Naive thymus-derived CD8-positive, alpha-beta T cell (primary cell): ENCODE results near the gene WDR18. TPM values are rescaled to one million over a fixed set of nuclear protein-coding genes. Genes with fewer than 3 reads are reported as not detected.

Experiments
- ATAC-seq, 2 donors: fragments of 150-1000 bp; cut with Tn5 transposase in 1 of 2; sonication (Bioruptor Pico), chemical (Tn5 transposase) in 1 of 2; 1 replicate in 1 of 2; 2 replicates in 1 of 2; pipeline ENCODE4 v1.10.0; 2021; ENCODE audit warnings: mild to moderate bottlenecking in 2 of 2, moderate library complexity in 2 of 2
- POLR2A ChIA-PET: fragments of 350-600 bp; sonication (Branson Sonifier 250); formaldehyde crosslinking; loops from one replicate; lab custom pipeline; 2021; ENCODE audit warnings: antibody characterized with exemption; lab: Charles Lee
- DNase-seq, 10 donors: peaks; one replicate each; pipeline versions ENCODE4 v3.0.0 to v3.0.0-alpha.2; 2020 to 2022
- H3K27ac Mint-ChIP-seq, 10 donors: one replicate each; pipeline ENCODE4 v1.8.0; 2020 to 2022; ENCODE audit warnings: mild to moderate bottlenecking in 10 of 10, mixed read lengths in 10 of 10, moderate library complexity in 4 of 10, inconsistent platforms in 1 of 10
- H3K27me3 Mint-ChIP-seq, 5 donors: one replicate each; pipeline ENCODE4 v1.8.0; 2021 to 2022; ENCODE audit warnings: mixed read lengths in 5 of 5
- H3K36me3 Mint-ChIP-seq, 3 donors: one replicate each; pipeline ENCODE4 v1.8.0; 2020 to 2022; ENCODE audit warnings: mixed read lengths in 3 of 3, mild to moderate bottlenecking in 2 of 3, inconsistent platforms in 1 of 3
- H3K4me1 Mint-ChIP-seq, 4 donors: one replicate each; pipeline ENCODE4 v1.8.0; 2021 to 2022; ENCODE audit warnings: mixed read lengths in 4 of 4
- H3K4me3 Mint-ChIP-seq, 10 donors: one replicate each; pipeline ENCODE4 v1.8.0; 2020 to 2022; ENCODE audit warnings: mild to moderate bottlenecking in 10 of 10, mixed read lengths in 10 of 10, moderate library complexity in 6 of 10, inconsistent platforms in 1 of 10
- H3K9me3 Mint-ChIP-seq, 9 donors: one replicate each; pipeline ENCODE4 v1.8.0; 2020 to 2022; ENCODE audit warnings: mixed read lengths in 9 of 9, mild to moderate bottlenecking in 3 of 9, inconsistent platforms in 1 of 9, moderate library complexity in 1 of 9
- polyA plus RNA-seq, 3 donors: library from polyadenylated mRNA; unstranded; fragments of 300-500 nt; fragmentation: Illumina TruSeq; gene quantifications; one replicate each; pipeline ENCODE4 v1.2.3, GENCODE V29; 2021
- total RNA-seq, 8 experiments: library from RNA in 2 of 8; stranded (reverse) in 2 of 8; gene quantifications; one replicate each; pipeline ENCODE4 v1.2.3 and lab custom pipeline; 2021 to 2026

Gene WDR18
- total and polyA plus RNA-seq, 5 experiments from 2014 or later = 50.6 to 72.7 (median 54.1) TPM

DNA sequence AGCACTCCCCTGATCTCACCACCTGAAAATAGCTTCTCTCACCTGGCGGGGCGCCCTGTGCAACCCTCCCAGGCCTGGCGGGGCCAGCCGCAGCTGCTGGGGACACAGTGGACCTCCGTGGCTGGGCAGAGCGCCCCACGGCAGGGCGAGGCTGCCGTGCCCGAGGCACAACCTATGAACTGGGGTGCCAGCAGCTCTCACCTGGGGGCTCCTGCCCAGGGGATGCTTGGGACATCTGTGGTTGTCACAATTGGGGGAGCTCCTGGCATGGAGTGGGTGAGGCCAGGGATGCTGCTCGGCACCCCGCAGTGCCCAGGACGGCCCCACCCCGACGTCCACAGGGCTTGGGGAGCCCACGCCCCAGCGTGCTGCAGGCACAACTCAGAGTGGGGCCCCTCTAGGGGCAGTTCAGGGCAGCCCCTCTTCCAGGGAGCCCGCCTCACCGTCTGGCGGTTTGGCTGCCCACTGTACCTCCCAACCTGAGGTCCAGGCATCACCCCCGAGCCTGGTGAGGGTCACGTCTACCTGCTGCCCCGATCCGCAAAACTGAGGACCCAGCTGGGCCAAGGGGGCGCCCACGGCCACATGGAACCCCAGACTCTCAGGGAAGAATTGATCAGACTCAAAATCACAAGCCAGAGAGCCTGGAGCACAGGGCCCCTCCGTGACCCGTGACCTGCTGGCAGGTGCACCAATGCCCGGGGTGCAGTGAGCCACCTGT, 31.1 kb downstream of the WDR18 start:
- Mint-ChIP-seq H3K27ac (peak overlapping the region in 2 of 10 donors; percentile 15 to 53), H3K4me1 (peaks cover 14 to 44% (median 40%) of the 10 kb centered on the region in 4 donors), H3K4me3 (no peak overlapping the region), H3K36me3 (peaks cover 0 to 14% (median 0%) of the 10 kb centered on the region in 3 donors), H3K9me3 (no peaks in the 10 kb centered on the region), H3K27me3 (no peaks in the 10 kb centered on the region)
- ATAC-seq (no peak), DNase-seq (no peak)
- POLR2A ChIA-PET = interaction anchor here (0.5 to 22.1 kb wide), 8 partner anchors 9 to 118 kb away, joined by 3 to 1566 read pairs (median 4); partner anchors contain the start of gene ARHGAP45

DNA sequence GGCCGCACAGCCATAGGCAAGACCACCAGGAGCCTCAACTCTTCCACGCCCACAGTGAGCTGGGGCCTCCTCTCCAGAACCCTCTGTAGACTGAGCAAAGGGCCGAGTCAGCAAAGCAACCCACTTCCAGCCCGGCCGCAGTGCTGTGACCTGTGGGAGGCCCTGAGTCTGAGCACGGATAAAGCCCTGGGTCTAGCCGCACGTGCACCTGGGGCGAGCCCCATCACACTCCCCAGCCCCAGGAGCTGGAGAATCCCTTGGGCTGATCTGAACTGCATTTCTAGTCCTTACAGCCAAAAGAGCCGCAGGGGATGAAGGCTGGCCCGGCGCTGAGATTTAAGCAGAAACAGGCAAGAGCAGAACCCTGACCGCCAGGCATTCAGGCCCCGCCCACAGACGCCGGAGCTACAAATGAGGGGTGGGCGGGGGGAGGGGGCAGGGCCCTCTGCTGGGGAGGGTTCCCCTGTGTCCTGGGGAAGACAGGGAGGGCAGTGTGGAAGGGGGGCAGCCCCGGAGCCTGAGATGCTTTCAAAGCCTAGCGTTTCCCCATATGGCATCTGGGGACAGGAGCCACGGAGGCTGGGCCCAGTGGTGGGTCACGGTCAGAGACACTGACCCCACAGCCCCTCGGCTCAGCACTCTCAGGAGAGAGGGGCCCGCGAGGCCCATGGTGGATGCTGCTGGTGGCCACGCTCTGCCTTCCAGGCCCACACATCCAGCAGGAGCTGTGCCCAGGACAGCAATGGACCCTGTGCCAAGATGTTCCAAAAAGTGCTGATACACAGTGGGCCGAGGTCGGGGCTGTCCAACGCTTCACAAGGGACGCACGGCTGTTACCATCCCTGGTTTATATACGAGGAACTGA, 31.9 kb downstream of the WDR18 start:
- Mint-ChIP-seq H3K27ac (peak overlapping the region in 3 of 10 donors; percentile 15 to 56 (median 53)), H3K9me3 (no peaks in the 10 kb centered on the region), H3K27me3 (no peaks in the 10 kb centered on the region), H3K4me1 (peaks cover 14 to 45% (median 40%) of the 10 kb centered on the region in 4 donors), H3K4me3 (peak overlapping the region in 6 of 10 donors; percentile 9 to 94 (median 38)), H3K36me3 (peaks cover 0 to 14% (median 0%) of the 10 kb centered on the region in 3 donors)
- ATAC-seq (no peak), DNase-seq (no peak)
- POLR2A ChIA-PET = interaction anchor here (0.6 to 22.1 kb wide), 9 partner anchors 10 to 117 kb away, joined by 3 to 1566 read pairs (median 8); partner anchors contain the start of genes ARHGAP45 and CNN2

DNA sequence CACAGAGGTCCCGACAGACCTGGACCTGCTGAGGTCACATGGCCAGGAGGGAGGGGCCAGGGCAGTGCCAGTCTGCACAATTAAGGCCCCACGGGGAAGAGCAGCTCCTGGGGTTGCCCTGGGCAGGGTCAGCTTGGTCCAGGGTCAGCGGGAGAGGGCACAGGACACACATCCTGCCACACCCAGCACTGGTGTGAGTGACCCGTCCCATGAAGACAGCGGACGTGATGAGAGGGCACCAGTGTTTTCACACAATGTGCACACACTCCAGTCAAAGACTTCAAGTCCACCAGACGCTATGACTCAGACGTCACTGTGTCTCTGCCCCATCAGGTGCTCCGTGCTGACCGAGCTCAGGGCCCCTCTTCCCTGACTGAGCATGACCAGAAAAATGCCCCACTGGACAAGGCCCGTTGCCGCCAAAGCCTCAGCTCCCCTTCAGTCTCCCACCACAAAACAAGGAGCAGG, 32.5 kb downstream of the WDR18 start:
- peak overlapping the region in 9 of 10 donors; percentile 9 to 94 (median 62) for H3K4me3 Mint-ChIP-seq
- H3K27me3 Mint-ChIP-seq = peaks cover 0 to 6% (median 0%) of the 10 kb centered on the region in 5 donors
- peaks cover 20 to 51% (median 47%) of the 10 kb centered on the region in 4 donors for H3K4me1 Mint-ChIP-seq
- ATAC-seq = no peak
- POLR2A ChIA-PET = interaction anchor here (0.7 to 22.1 kb wide), 7 partner anchors 11 to 61 kb away, joined by 3 to 1566 read pairs (median 11); partner anchors contain the start of genes ARHGAP45, CNN2 and WDR18
- H3K9me3 Mint-ChIP-seq = no peaks in the 10 kb centered on the region
- DNase-seq = no peak
- H3K36me3 Mint-ChIP-seq = peaks cover 0 to 11% (median 0%) of the 10 kb centered on the region in 3 donors
- H3K27ac Mint-ChIP-seq = peak overlapping the region in 5 of 10 donors; percentile 25 to 72 (median 66)

DNA sequence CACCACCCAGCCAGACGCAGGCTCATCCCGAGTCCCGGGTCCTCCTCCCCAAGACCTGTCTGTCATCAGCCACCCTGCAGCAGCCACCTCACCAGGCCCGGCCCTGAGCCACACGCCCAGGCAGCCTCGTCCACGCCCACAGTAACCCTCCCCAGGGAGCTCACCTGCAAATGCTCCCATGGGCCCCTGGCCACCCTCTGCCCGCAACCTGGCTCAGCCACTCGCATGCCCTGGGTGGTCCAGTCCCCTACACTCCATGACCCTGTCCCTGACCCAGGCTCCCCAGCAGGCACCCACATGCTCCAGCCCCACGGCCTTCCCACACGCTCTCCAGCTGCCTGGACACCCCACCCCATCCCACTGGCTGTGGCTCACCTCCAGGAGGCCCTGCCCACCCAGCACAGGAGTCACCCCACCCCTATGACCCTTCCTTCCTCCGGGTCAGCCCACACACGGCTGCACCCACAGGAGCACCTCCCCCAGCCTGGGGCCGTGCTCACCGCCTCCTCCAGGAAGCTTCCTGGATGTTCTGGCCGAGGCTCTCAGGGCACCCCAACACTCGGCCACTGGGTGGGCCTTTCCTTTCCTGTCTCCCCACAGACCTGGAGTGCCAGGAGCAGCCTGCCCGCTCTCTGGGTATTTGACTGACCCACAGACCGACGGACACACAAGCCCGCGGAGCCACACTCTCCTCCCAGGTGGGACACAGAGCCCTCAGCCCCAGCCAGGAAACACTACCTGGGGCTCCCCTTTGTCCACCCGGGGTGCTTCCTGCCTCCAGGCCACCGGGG, 33.2 kb downstream of the WDR18 start:
- peaks cover 0 to 6% (median 0%) of the 10 kb centered on the region in 5 donors for H3K27me3 Mint-ChIP-seq
- POLR2A ChIA-PET = interaction anchor here (0.7 to 22.1 kb wide), 6 partner anchors 10 to 60 kb away, joined by 3 to 1566 read pairs (median 8); partner anchors contain the start of genes ARHGAP45, CNN2 and WDR18
- peak overlapping the region in 8 of 10 donors; percentile 5 to 84 (median 69) for H3K27ac Mint-ChIP-seq
- peak overlapping the region; percentile 22 to 94 (median 60) for H3K4me3 Mint-ChIP-seq
- DNase-seq = no peak
- H3K9me3 Mint-ChIP-seq = no peaks in the 10 kb centered on the region
- no peak for ATAC-seq
- peaks cover 20 to 55% (median 49%) of the 10 kb centered on the region in 4 donors for H3K4me1 Mint-ChIP-seq
- peaks cover 0 to 9% (median 0%) of the 10 kb centered on the region in 3 donors for H3K36me3 Mint-ChIP-seq

DNA sequence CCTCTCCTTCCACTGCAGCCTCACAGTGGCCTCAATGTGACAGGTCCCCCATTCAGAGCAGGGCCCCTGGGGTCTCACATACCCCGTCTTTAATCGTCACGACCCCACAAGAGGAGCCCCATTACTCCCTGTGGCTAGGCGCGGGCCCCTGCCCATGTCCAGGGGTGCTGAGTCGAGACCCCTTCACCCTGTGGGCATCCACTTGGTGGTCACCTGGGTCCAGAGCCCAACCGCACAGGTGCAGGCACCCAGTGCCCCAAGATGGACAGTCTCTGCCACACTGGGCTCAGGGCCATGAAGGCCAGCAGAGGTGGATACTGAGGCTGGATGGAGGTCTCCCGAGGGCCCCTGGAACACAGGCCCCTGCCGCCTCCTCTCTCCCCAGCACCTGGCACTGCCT, 33.8 kb downstream of the WDR18 start:
- Mint-ChIP-seq H3K4me3 (peak overlapping the region in 8 of 10 donors; percentile 14 to 94 (median 54)), H3K27ac (peak overlapping the region in 5 of 10 donors; percentile 36 to 76 (median 72)), H3K4me1 (peaks cover 20 to 55% (median 50%) of the 10 kb centered on the region in 4 donors), H3K9me3 (no peaks in the 10 kb centered on the region), H3K27me3 (peaks cover 0 to 6% (median 0%) of the 10 kb centered on the region in 5 donors), H3K36me3 (peaks cover 0 to 9% (median 0%) of the 10 kb centered on the region in 3 donors)
- POLR2A ChIA-PET = interaction anchor here (1.1 to 22.1 kb wide), 3 partner anchors 9 to 60 kb away, joined by 3 to 1566 read pairs (median 11); partner anchors contain the start of genes ARHGAP45, CNN2 and WDR18
- ATAC-seq (no peak), DNase-seq (no peak)

DNA sequence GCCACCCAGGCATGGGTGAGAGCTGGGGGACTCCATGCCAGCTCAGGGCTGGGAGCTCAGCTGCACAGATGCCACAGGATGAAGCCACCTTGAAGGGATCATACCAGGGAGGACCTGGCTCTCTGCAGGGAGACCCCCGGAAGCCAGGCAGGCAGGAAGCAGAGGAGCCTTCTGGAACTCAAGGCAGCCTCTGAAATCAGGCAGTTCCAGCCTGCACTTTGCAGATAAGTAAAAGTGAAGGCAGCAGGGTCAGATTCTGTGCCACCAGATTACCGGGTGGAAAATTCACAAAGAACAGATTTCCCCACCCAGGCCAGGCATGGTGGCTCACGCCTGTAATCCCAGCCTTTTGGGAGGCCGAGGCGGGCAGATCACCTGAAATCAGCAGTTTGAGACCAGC, 34.2 kb downstream of the WDR18 start:
- Mint-ChIP-seq H3K4me3 (peak overlapping the region; percentile 86 to 94 (median 90)), H3K36me3 (peaks cover 0 to 9% (median 0%) of the 10 kb centered on the region in 3 donors), H3K27ac (peak overlapping the region in 4 of 10 donors; percentile 11 to 74 (median 28)), H3K9me3 (no peaks in the 10 kb centered on the region), H3K4me1 (peaks cover 20 to 55% (median 50%) of the 10 kb centered on the region in 4 donors), H3K27me3 (peaks cover 0 to 6% (median 0%) of the 10 kb centered on the region in 5 donors)
- DNase-seq = no peak
- POLR2A ChIA-PET = interaction anchor here (0.7 to 22.1 kb wide), 8 partner anchors 11 to 250 kb away, joined by 3 to 1566 read pairs (median 9); partner anchors contain the start of genes ABCA7, ARHGAP45 and GPX4
- ATAC-seq = no peak

DNA sequence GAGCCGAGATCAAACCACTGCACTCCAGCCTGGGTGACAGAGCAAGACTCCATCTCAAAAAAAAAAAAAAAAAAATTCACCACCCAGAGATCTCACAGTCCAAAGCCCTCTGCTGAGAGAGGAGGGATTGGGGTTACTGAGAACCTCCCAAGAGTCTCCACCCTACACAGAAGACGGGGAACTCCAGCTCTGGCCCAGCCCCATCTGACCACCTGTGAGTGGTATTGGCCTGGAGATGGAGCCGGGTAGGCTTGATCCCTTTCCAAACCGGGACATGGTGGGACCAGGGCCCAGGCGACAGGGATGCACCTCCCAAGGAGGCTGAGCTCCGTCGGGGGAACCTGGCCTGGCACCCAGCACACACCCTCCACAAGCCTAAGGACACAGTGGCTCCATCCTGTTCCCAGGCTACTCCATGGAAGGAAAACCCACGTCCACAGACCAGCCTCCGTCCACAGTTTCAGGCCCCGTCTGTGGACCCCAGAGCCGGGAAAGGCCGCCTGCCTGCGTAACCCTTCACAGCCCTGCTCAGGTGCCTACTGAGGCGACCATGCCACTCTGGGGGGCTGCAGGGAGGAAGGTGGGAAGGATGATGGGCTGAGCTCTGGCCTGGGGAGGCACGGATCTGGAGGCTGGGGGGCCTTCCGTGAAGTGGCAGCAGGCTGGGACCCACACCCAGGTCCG, 34.9 kb downstream of the WDR18 start:
- Mint-ChIP-seq H3K36me3 (peaks cover 0 to 8% (median 0%) of the 10 kb centered on the region in 3 donors), H3K27ac (peak overlapping the region in 9 of 10 donors; percentile 11 to 95 (median 70)), H3K9me3 (no peaks in the 10 kb centered on the region), H3K4me3 (peak overlapping the region; percentile 86 to 94 (median 90)), H3K4me1 (peaks cover 19 to 56% (median 50%) of the 10 kb centered on the region in 4 donors), H3K27me3 (peaks cover 0 to 6% (median 0%) of the 10 kb centered on the region in 5 donors)
- POLR2A ChIA-PET = interaction anchor here (0.6 to 22.1 kb wide), 15 partner anchors 9 to 250 kb away, joined by 3 to 1566 read pairs (median 6); partner anchors contain the start of genes ABCA7, ARHGAP45, ATP5F1D and GPX4
- DNase-seq (no peak), ATAC-seq (no peak)

DNA sequence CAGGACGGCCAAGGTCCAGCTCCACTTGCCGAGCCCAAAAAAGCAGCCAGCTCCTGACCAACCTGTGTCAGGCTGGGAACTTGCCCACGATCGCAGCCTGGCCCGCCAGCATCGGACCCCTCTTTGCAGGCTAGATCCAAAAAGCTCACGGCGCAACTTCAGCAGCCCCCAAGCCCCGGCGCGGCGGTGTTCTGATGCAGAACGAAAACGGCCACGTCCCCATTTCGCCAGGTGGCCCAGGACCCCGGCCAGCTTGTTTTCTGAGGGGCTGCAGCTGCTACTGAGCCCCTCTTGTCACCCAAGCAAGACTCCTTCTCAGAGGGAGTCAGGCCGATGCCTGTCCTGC, 35.4 kb downstream of the WDR18 start:
- no peaks in the 10 kb centered on the region for H3K9me3 Mint-ChIP-seq
- no peak for ATAC-seq
- peaks cover 0 to 6% (median 0%) of the 10 kb centered on the region in 5 donors for H3K27me3 Mint-ChIP-seq
- H3K4me3 Mint-ChIP-seq = peak overlapping the region; percentile 86 to 94 (median 90)
- peaks cover 18 to 56% (median 49%) of the 10 kb centered on the region in 4 donors for H3K4me1 Mint-ChIP-seq
- no peak for DNase-seq
- peaks cover 0 to 6% (median 0%) of the 10 kb centered on the region in 3 donors for H3K36me3 Mint-ChIP-seq
- peak overlapping the region in 9 of 10 donors; percentile 91 to 100 (median 96) for H3K27ac Mint-ChIP-seq
- POLR2A ChIA-PET = interaction anchor here (0.6 to 22.1 kb wide), 16 partner anchors 9 to 222 kb away, joined by 3 to 1566 read pairs (median 6); partner anchors contain the start of genes ABCA7, ARHGAP45, ATP5F1D and GPX4

DNA sequence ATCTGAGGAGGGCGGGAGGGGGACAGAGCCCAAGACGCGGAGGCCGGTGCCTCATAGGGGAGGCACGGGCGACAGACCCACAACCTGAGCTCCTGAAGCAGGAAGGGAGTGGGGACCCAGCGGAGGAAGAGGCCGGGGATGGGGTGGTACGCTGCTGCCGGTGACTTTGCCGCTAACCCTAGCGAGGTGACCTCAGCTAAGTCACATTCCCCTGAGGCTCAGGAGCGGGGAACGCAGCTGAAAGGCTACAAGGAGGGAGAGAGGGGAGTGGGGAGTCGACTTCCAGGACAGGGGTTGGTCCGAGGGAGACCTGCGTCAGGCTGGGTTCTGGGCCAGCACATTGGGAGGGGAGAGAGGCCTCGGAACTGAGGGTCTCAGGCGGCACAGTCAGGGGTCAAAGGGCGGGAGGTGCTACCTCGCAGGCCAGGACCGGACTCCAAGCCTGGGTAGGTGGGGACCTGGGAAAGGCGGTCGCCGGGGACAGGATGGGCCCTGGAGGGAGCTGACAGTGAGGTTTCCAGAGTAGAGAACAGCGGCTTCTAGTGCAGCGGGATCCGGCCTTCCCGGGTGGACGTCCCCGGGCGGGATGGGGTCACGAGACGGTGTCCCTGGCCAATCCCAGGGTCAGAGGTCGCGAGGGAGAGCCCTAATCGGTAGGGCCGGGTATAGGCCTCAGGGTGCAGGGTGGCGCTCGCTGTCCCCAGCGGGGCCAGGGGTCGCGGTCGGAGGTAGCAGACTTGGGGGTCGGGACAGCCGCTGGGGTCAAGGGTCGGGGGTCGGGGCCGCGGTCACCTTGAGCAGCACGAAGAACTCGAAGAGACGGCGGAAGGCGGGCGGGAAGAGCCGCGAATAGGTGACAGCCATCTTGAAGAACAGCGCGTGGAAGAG, 36.1 kb downstream of the WDR18 start:
- ATAC-seq = no peak
- DNase-seq = peak in 1 of 10 donors; percentile 39
- H3K9me3 Mint-ChIP-seq = no peaks in the 10 kb centered on the region
- peak overlapping the region; percentile 85 to 100 (median 96) for H3K27ac Mint-ChIP-seq
- peaks cover 0 to 6% (median 0%) of the 10 kb centered on the region in 5 donors for H3K27me3 Mint-ChIP-seq
- peak overlapping the region; percentile 86 to 94 (median 90) for H3K4me3 Mint-ChIP-seq
- peaks cover 18 to 57% (median 49%) of the 10 kb centered on the region in 4 donors for H3K4me1 Mint-ChIP-seq
- POLR2A ChIA-PET = interaction anchor here (0.6 to 22.1 kb wide), 22 partner anchors 8 to 222 kb away, joined by 3 to 1566 read pairs (median 4); partner anchors contain the start of genes ABCA7, ARHGAP45, ATP5F1D and GPX4
- H3K36me3 Mint-ChIP-seq = peaks cover 0 to 6% (median 0%) of the 10 kb centered on the region in 3 donors
